Prostate gland (tissue), 2 donors: ENCODE data around the gene CRB2. TPM values are rescaled to one million over a fixed set of nuclear protein-coding genes. Genes with fewer than 3 reads are reported as not detected.
A peak's percentile ranks its signal among the peaks of the same experiment; 100 is the strongest.

Experiments
- DNase-seq: peaks from one replicate; pipeline ENCODE4 v3.0.0-alpha.2; 2019; ENCODE audit warnings: low spot score
- H3K27ac ChIP-seq, 2 donors: fragments of 200-600 bp; sonication (generic); 2 replicates each; pipeline ENCODE4 v1.5.1; 2017 to 2019
- H3K27me3 ChIP-seq: fragments of 200-600 bp; sonication (generic); replicated peaks from 2 replicates; pipeline ENCODE4 v1.5.1; 2019; ENCODE audit not compliant: insufficient read depth
- H3K36me3 ChIP-seq, 2 donors: fragments of 200-600 bp; sonication (generic); 1 replicate in 1 of 2; 2 replicates in 1 of 2; pipeline versions ENCODE4 v1.5.1 to v1.8.1; 2017 to 2019
- H3K4me1 ChIP-seq: fragments of 200-600 bp; sonication (generic); replicated peaks from 2 replicates; pipeline ENCODE4 v1.5.1; 2019
- H3K4me3 ChIP-seq, 2 donors: fragments of 200-600 bp; sonication (generic); 2 replicates each; pipeline ENCODE4 v1.5.1; 2017 to 2019
- H3K9me3 ChIP-seq: fragments of 200-600 bp; sonication (generic); 2 replicates; pipeline ENCODE4 v1.5.1; 2017
- POLR2A ChIP-seq: fragments of 450-650 bp; IDR thresholded peaks from one replicate; pipeline ENCODE4 v1.6.1; 2016; ENCODE audit warnings: antibody characterized with exemption, mild to moderate bottlenecking
- POLR2AphosphoS5 ChIP-seq: sonication (generic); formaldehyde crosslinking; IDR thresholded peaks from one replicate; pipeline ENCODE4 v1.6.1; 2017; ENCODE audit warnings: antibody characterized with exemption
- WGBS: methylation state at CpG from one replicate; pipeline ENCODE4 v1.1.5; 2018; 5-methylcytosine and 5-hydroxymethylcytosine counted together
- intact Hi-C: fragments of 100-400 bp; cut with DNase I; formaldehyde crosslinking; loops from one replicate; pipeline ENCODE4 v1.14.2; 2022
- total RNA-seq, 2 donors: library from RNA; depleted of rRNA; stranded (reverse); fragments of >200 nt; gene quantifications; one replicate each; pipeline ENCODE4 v1.1.0, GENCODE V29; 2016
- TF ChIP-seq, protein P1 (sequence below), 4 experiments: fragments of 200-600 bp in 2 of 4; fragments of 450-650 bp in 2 of 4; sonication (generic) in 2 of 4; IDR thresholded peaks; 1 replicate in 3 of 4; 2 replicates in 1 of 4; pipeline ENCODE4 v1.5.1; 2016 to 2019; ENCODE audit warnings: antibody characterized with exemption in 4 of 4, mild to moderate bottlenecking in 2 of 4, moderate library complexity in 2 of 4

Gene CRB2
- total RNA-seq, 2 donors from 2014 or later: 1.7 TPM; not detected in 1

DNA sequence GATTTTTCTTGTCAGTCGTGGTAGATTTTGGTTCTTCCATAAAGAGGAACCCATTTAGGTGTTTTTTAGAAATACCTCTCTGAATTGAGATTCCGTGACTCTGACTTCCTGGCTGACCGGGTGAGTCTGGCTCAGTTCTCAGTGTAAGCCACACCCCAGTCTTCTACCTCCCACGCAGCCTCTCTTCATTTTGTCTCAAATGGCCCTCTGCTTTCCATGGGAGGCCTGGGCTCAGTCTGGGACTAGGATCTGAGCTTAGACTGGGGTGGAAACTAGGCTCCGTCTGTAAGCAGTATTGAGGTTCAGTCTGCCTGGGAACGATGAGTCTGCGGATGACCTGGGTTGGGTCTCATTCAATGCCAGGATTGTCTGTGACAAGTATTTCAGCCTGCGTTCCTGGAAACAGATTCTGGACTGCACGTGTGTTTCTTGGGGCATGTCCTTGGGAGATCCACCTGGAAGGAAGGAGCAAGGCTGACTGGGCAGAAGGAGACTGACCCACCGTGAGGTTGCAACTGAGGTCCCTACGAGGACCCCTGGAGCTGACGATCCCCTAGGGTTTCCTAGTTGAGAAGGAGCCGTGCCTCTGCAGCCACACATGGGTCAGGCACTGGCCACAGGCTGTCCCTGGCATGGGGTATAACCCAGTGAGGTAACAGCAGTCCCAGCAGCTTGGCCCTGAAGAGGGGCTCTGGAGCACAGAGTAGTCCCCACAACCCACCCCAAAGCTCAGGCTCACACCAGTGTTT is 12.4 kb upstream of the CRB2 start:
- H3K27ac ChIP-seq: no peak overlapping the region
- no peak for DNase-seq
- no peaks in the 10 kb centered on the region for H3K9me3 ChIP-seq
- TF ChIP-seq POLR2A (no peak), POLR2AphosphoS5 (no peak)
- TF ChIP-seq, protein P1, sequence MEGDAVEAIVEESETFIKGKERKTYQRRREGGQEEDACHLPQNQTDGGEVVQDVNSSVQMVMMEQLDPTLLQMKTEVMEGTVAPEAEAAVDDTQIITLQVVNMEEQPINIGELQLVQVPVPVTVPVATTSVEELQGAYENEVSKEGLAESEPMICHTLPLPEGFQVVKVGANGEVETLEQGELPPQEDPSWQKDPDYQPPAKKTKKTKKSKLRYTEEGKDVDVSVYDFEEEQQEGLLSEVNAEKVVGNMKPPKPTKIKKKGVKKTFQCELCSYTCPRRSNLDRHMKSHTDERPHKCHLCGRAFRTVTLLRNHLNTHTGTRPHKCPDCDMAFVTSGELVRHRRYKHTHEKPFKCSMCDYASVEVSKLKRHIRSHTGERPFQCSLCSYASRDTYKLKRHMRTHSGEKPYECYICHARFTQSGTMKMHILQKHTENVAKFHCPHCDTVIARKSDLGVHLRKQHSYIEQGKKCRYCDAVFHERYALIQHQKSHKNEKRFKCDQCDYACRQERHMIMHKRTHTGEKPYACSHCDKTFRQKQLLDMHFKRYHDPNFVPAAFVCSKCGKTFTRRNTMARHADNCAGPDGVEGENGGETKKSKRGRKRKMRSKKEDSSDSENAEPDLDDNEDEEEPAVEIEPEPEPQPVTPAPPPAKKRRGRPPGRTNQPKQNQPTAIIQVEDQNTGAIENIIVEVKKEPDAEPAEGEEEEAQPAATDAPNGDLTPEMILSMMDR (IDR thresholded peaks at IDR 0.05): no peak
- H3K27me3 ChIP-seq: no peaks in the 10 kb centered on the region
- H3K36me3 ChIP-seq: no peaks in the 10 kb centered on the region
- no peaks in the 10 kb centered on the region for H3K4me1 ChIP-seq
- intact Hi-C loops: no loop called here
- 57% methylated on average over 13 of the region's 13 CpGs for WGBS
- H3K4me3 ChIP-seq: no peak overlapping the region

DNA sequence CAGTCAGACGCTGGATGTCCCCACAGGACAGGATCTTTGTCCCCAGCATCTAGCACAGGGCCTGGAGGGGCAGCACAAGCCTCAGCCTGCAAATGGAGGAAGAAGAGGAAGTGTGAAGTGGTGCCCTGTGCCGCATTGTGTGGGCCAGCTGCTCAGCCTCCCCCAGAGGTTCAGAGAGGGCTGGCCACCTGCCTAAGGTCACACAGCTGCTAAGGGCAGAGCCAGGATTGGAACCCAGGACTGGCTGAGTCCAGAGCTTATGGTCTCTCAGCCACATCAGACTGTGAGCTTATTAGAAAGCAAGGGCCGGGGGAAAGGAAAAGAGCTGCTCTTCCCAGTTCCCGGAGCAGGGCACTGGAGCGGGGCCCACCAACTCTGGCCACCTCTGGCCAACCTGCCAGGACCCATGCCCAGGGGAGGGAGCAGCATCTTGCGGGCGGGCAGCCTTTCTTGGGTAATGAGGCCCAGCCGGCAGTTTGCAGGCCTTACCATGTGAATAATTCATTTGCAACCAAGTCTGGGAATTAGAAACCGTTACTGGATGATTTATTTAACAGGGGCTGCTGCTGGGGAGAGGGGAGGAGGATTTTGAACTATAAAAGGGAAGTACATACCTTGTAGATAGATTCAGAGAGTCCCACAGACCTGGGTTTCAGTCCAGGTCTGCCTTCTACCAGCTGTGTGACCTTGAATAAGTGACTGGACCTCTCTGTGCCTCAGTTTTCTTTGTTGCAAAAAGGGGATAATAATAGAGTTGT is 11.6 kb upstream of the CRB2 start:
- Histone ChIP-seq H3K36me3 (no peaks in the 10 kb centered on the region), H3K27me3 (no peaks in the 10 kb centered on the region), H3K4me1 (no peaks in the 10 kb centered on the region), H3K27ac (no peak overlapping the region), H3K9me3 (no peaks in the 10 kb centered on the region), H3K4me3 (no peak overlapping the region)
- 96% methylated on average over 9 of the region's 9 CpGs for WGBS
- TF ChIP-seq, protein P1 (IDR thresholded peaks at IDR 0.05): no peak
- no peak for TF ChIP-seq POLR2A
- TF ChIP-seq POLR2AphosphoS5: no peak
- intact Hi-C loops: no loop called here
- DNase-seq: no peak

DNA sequence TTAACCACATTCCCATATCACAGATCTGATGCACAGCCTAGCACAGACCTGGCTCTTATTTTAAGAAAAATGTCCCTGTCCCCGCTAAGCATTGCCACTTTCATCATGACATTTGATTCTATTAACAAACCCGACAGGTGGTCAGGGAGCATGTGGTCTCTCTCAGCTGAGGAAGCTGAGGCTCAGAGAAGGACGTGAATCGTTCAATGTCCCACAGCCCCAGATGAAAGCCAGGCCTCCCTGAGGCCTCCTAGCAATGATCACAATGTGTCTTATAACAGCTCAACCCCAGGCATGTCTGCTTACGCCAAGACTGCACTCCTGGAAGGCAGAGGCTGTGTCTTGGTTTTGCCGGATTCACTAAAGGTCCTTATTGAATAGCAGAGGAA is 10.4 kb upstream of the CRB2 start:
- DNase-seq: peak; percentile 40
- Histone ChIP-seq H3K4me3 (no peak overlapping the region), H3K4me1 (no peaks in the 10 kb centered on the region), H3K36me3 (no peaks in the 10 kb centered on the region), H3K27ac (no peak overlapping the region), H3K9me3 (no peaks in the 10 kb centered on the region), H3K27me3 (no peaks in the 10 kb centered on the region)
- TF ChIP-seq POLR2A: no peak
- TF ChIP-seq, protein P1 (IDR thresholded peaks at IDR 0.05): no peak
- TF ChIP-seq POLR2AphosphoS5: no peak
- WGBS: 26% methylated on average over 6 of the region's 6 CpGs
- intact Hi-C loops: loop anchor here (5.0 kb wide), 1 partner anchor 263 kb away; no protein-coding TSS in a partner anchor

DNA sequence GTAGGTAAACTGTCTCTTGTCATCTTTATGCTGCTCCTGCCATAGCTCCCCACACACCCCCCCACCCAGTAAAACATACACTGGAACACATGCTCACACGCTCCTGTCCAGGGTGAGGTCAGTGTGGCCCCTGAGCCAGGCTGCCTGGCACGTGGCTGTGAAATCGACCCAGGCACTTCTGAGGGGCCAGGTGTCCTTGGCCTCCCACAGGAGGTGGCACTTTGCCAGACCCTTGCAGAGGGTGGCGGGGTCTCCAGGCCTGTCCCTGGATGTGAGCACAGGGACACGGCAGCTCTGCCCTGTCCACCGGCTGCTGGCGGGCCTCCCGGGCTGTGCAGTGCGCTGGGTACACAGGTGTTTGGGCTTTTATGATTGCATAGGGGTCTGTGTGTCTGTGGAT is 10.0 kb upstream of the CRB2 start:
- Histone ChIP-seq H3K4me3 (no peak overlapping the region), H3K27me3 (no peaks in the 10 kb centered on the region), H3K27ac (no peak overlapping the region), H3K36me3 (no peaks in the 10 kb centered on the region), H3K4me1 (no peaks in the 10 kb centered on the region), H3K9me3 (no peaks in the 10 kb centered on the region)
- intact Hi-C loops: loop anchor here (5.0 kb wide), 1 partner anchor 264 kb away; no protein-coding TSS in a partner anchor
- TF ChIP-seq POLR2AphosphoS5 (no peak), POLR2A (no peak)
- TF ChIP-seq, protein P1 (IDR thresholded peaks at IDR 0.05): no peak
- WGBS: 54% methylated on average over 9 of the region's 9 CpGs
- no peak for DNase-seq
